Breast epithelium (tissue), 4 donors: ENCODE measurements around the gene TRMT2A. TPM values are rescaled to one million over a fixed set of nuclear protein-coding genes. Genes with fewer than 3 reads are reported as not detected.
"Not testable (repeated sequence)": the region's sequence is repeated elsewhere in the genome, so short reads cannot be mapped to it uniquely, and the experiment has no call there.

Source experiments
- DNase-seq, 2 donors: peaks; one replicate each; pipeline ENCODE4 v3.0.0-alpha.2; 2019; ENCODE audit warnings: low spot score in 2 of 2
- H3K27ac ChIP-seq, 2 donors: fragments of 200-600 bp; sonication (generic) in 1 of 2; one replicate each; pipeline ENCODE4 v1.5.1; 2016 to 2019; ENCODE audit warnings: mild to moderate bottlenecking in 1 of 2
- H3K27me3 ChIP-seq, 2 donors: fragments of 200-600 bp; sonication (generic) in 1 of 2; one replicate each; pipeline versions ENCODE4 v1.5.1 to v1.6.0; 2017 to 2019; ENCODE audit warnings: control low read depth in 1 of 2, mild to moderate bottlenecking in 1 of 2
- H3K36me3 ChIP-seq: fragments of 200-600 bp; one replicate; pipeline ENCODE4 v1.5.1; 2019
- H3K4me1 ChIP-seq, 2 donors: fragments of 200-600 bp; sonication (generic); one replicate each; pipeline ENCODE4 v1.5.1; 2016 to 2019; ENCODE audit warnings: control low read depth in 1 of 2
- H3K4me3 ChIP-seq, 3 donors: fragments of 200-600 bp; sonication (generic); 1 replicate in 2 of 3; 2 replicates in 1 of 3; pipeline ENCODE4 v1.5.1; 2016 to 2019; ENCODE audit warnings: mild to moderate bottlenecking in 3 of 3, moderate library complexity in 2 of 3
- H3K9me3 ChIP-seq, 2 donors: fragments of 200-600 bp; sonication (generic) in 1 of 2; one replicate each; pipeline ENCODE4 v1.5.1; 2016 to 2019; ENCODE audit warnings: control low read depth in 1 of 2
- CTCF ChIP-seq, 3 donors: fragments of 450-650 bp; IDR thresholded peaks; one replicate each; pipeline ENCODE4 v1.5.1; 2016 to 2017; ENCODE audit warnings: antibody characterized with exemption in 3 of 3, mild to moderate bottlenecking in 3 of 3, moderate library complexity in 3 of 3
- POLR2A ChIP-seq: fragments of 450-650 bp; IDR thresholded peaks from one replicate; pipeline ENCODE4 v1.6.1; 2016; ENCODE audit warnings: antibody characterized with exemption, mild to moderate bottlenecking, moderate library complexity
- POLR2AphosphoS5 ChIP-seq, 3 donors: sonication (generic); formaldehyde crosslinking; IDR thresholded peaks; one replicate each; pipeline ENCODE4 v1.6.1; 2017; ENCODE audit warnings: antibody characterized with exemption in 3 of 3
- intact Hi-C: fragments of 100-400 bp; cut with DNase I; formaldehyde crosslinking; loops from one replicate; pipeline ENCODE4 v1.15.1; 2023; ENCODE audit warnings: low total_unique reads
- total RNA-seq, 3 donors: library from RNA; depleted of rRNA; stranded (reverse); fragments of >200 nt; gene quantifications; one replicate each; pipeline ENCODE4 v1.1.0, GENCODE V29; 2016

Gene TRMT2A
- total RNA-seq, 3 donors from 2014 or later: 49.8 to 72.4 (median 51.1) TPM

DNA sequence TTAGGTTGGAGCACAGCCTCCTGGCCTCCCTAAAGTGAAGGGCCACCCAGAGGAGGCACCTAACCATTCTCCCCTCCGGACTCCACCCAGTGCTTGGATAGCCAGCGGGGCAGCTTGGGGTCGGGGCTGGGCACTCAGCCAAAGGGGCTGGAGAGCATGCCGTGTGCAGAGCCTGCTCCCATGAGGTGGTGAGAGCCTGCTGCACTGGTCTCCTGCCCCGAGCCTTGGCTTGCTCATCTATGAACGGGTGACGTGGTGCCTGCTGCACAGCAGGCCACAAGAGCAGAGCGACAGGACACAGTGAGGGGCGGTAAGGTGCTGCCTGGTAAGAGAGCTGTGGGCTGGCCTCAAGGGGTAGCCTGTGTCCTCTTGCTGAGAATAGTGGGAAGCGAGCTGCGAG lies 47.8 kb upstream of the TRMT2A start:
- Histone ChIP-seq H3K27me3 (no peaks in the 10 kb centered on the region), H3K27ac (no peak overlapping the region), H3K36me3 (no peaks in the 10 kb centered on the region), H3K9me3 (no peaks in the 10 kb centered on the region), H3K4me1 (no peaks in the 10 kb centered on the region), H3K4me3 (no peak overlapping the region)
- no peak for DNase-seq
- intact Hi-C loops: no loop called here
- TF ChIP-seq POLR2A (no peak), POLR2AphosphoS5 (IDR thresholded peaks at IDR 0.05) (no peak), CTCF (IDR thresholded peaks at IDR 0.05) (no peak)

DNA sequence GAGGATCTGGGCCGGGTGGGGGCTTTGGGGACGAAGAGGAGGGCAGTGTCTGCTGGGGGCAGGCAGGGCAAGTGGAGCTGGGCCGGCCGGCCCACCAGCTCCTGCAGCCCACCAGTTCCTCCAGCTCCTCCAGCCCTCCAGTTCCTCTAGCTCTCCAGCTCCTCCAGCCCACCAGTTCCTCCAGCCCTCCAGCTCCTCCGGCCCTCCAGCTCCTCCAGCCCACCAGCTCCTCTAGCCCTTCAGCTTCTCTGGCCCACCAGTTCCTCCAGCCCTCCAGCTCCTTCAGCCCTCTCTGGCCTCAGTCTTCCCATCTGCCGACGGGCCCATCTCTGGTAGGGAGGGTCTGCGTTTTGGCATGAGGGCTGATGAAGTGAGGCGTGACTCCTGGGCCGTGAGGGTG lies 43.0 kb upstream of the TRMT2A start:
- Histone ChIP-seq H3K27me3 (peaks cover 0 to 8% of the 10 kb centered on the region in 2 donors), H3K4me1 (no peaks in the 10 kb centered on the region), H3K27ac (no peak overlapping the region), H3K4me3 (no peak overlapping the region), H3K36me3 (no peaks in the 10 kb centered on the region), H3K9me3 (no peaks in the 10 kb centered on the region)
- DNase-seq: no peak
- intact Hi-C loops: no loop called here
- TF ChIP-seq CTCF (IDR thresholded peaks at IDR 0.05) (no peak), POLR2A (no peak), POLR2AphosphoS5 (IDR thresholded peaks at IDR 0.05) (no peak)

GRCh38 chr22:20159531-20159930 lies 42.5 kb upstream of the TRMT2A start:
- H3K27me3 ChIP-seq, H3K9me3 ChIP-seq, H3K36me3 ChIP-seq, H3K27ac ChIP-seq, DNase-seq, H3K4me1 ChIP-seq, H3K4me3 ChIP-seq: not testable (repeated sequence)
- intact Hi-C loops: loop anchor here (2.0 kb wide), 1 partner anchor 125 kb away; no protein-coding TSS in a partner anchor

DNA sequence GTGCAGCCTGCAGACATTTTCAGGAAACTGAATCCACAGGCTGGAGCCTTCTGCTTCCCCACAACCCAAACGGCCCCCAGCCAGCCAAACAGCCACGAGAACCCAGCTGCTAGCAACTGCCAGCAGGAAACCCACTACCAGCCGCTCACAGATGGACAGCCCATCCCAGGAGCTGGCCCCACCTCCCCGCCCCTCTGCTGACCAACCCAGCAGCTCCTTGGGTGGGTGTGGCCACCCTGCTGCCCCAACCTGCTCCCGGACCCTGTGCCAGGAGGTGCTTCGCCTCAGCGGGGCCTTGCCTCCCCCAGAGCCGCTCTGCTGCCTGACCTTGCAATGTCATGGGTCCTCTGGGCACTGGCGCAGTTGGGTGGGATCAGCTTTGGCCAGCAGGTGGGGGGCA lies 42.0 kb upstream of the TRMT2A start:
- no peaks in the 10 kb centered on the region for H3K36me3 ChIP-seq
- DNase-seq: no peak
- H3K9me3 ChIP-seq: no peaks in the 10 kb centered on the region
- H3K27ac ChIP-seq: no peak overlapping the region
- no peak for TF ChIP-seq CTCF (IDR thresholded peaks at IDR 0.05)
- no peak for TF ChIP-seq POLR2A
- TF ChIP-seq POLR2AphosphoS5 (IDR thresholded peaks at IDR 0.05): no peak
- H3K4me1 ChIP-seq: no peaks in the 10 kb centered on the region
- H3K4me3 ChIP-seq: no peak overlapping the region
- intact Hi-C loops: loop anchor here (2.0 kb wide), 1 partner anchor 126 kb away; no protein-coding TSS in a partner anchor
- H3K27me3 ChIP-seq: peaks cover 0 to 8% of the 10 kb centered on the region in 2 donors

DNA sequence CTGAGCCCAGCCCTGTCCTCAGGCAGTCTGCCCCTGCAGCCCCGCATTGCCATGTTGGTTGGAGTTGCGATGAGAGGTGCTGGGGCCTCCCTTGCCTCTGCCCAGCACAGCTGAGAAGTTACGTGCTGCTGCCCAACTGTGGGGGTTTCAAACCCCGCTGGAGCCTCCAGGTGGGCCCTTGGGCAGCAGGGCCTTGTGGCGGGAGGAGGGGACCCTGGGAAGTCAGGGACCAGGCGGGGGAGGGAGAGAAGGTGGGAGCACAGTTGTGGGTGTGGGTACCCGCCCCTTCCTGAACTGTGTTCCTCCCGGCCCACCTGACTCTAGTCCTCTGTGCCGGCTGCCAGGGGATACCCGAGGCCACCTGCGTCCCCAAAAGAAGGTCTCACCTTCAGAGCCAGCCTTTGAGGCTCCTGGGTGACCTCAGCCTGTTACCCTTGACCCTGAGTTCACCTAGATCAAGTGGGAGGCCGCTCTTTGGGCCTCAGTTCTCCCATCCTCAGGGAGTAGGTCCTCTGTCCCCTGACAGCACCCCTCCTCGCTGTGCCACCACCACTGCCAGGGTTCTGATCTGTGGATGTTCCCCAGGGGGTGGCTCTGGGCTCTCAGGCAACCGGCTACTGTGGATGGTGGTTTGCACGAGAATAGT lies 41.5 kb upstream of the TRMT2A start:
- no peaks in the 10 kb centered on the region for H3K9me3 ChIP-seq
- no peaks in the 10 kb centered on the region for H3K36me3 ChIP-seq
- no peak overlapping the region for H3K27ac ChIP-seq
- intact Hi-C loops: loop anchor here (2.0 kb wide), 1 partner anchor 126 kb away; no protein-coding TSS in a partner anchor
- no peaks in the 10 kb centered on the region for H3K4me1 ChIP-seq
- peaks cover 0 to 8% of the 10 kb centered on the region in 2 donors for H3K27me3 ChIP-seq
- no peak overlapping the region for H3K4me3 ChIP-seq
- no peak for DNase-seq
- TF ChIP-seq CTCF (IDR thresholded peaks at IDR 0.05) (no peak), POLR2A (no peak), POLR2AphosphoS5 (IDR thresholded peaks at IDR 0.05) (no peak)
